ENCODE results near the gene NDUFB4. TPM values are rescaled to one million over a fixed set of nuclear protein-coding genes. Genes with fewer than 3 reads are reported as not detected.

The NDUFB4 gene
- total and polyA plus RNA-seq, 4 donors: 28.4 to 269 (median 76.9) TPM

DNA sequence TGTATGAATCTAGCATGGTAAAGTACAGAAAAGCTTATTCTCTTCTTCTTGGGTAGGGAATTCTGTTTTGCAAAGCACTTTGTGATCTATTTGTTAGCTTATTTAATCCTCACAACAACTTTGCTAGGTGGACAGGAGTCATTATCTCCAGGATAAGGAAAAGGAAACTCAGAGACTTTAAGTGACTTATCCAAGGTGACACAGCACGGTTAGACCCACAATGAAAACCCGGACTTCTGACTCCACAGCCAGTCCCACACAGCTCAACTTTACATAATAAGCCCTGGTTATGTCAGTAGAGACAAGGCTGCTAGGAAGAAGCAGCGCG is 384 bp upstream of the NDUFB4 start:
- peaks cover 1 to 21% (median 11%) of the 10 kb centered on the region in 4 donors for H3K4me1 ChIP-seq (ENCODE audit: control insufficient read depth in 4 of 4, insufficient read depth in 4 of 4, low read length in 3 of 4)
- DNase-seq (ENCODE audit: low spot score): no peak
- 2% methylated on average over 4 of the region's 4 CpGs for WGBS
- TF ChIP-seq GABPA (IDR thresholded peaks at IDR 0.05 in 1 of 2, conservative IDR thresholded peaks at IDR 0.05 in 1 of 2) (no peak), HNF4A (conservative IDR thresholded peaks at IDR 0.05) (no peak), NR2F2 (IDR thresholded peaks at IDR 0.05) (no peak)
- no peaks in the 10 kb centered on the region for H3K9me3 ChIP-seq (ENCODE audit: control insufficient read depth in 4 of 4, low read length in 3 of 4)
- H3K27me3 ChIP-seq (ENCODE audit: control insufficient read depth in 4 of 4, insufficient read depth in 4 of 4, low read length in 3 of 4): no peaks in the 10 kb centered on the region
- H3K36me3 ChIP-seq (ENCODE audit: control insufficient read depth in 4 of 4, insufficient read depth in 3 of 4, low read depth in 1 of 4, low read length in 3 of 4): peaks cover 0 to 13% (median 6%) of the 10 kb centered on the region in 4 donors
- peak overlapping the region; percentile 84 to 90 for H3K27ac ChIP-seq (ENCODE audit: low read depth in 1 of 2, low read length in 2 of 2)
- H3K4me3 ChIP-seq (ENCODE audit: low read depth in 1 of 3, low read length in 3 of 3): peak overlapping the region; percentile 76 to 93 (median 81)
- peak overlapping the region; percentile 73 to 92 for H3K9ac ChIP-seq (ENCODE audit: low read depth in 1 of 2, low read length in 2 of 2)

DNA sequence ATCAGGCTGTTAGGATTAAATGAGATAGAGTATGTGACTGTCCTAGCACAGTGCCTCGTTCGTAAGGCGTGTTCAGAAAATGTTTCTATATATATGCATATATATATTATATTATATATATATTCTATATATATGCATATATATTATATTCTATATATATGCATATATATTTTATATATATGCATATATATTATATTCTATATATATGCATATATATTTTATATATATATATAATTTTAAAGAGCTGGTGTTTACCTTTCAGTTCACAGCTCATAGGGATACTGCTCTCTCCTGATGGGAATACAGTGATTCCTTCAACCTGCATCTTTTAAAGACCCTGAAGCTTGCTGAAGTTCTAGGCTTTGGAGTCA is 702 bp downstream of the NDUFB4 start:
- peak overlapping the region; percentile 76 to 93 (median 81) for H3K4me3 ChIP-seq (ENCODE audit: low read depth in 1 of 3, low read length in 3 of 3)
- no peak for DNase-seq (ENCODE audit: low spot score)
- H3K27me3 ChIP-seq (ENCODE audit: control insufficient read depth in 4 of 4, insufficient read depth in 4 of 4, low read length in 3 of 4): no peaks in the 10 kb centered on the region
- H3K9ac ChIP-seq (ENCODE audit: low read depth in 1 of 2, low read length in 2 of 2): peak overlapping the region; percentile 73 to 93
- H3K4me1 ChIP-seq (ENCODE audit: control insufficient read depth in 4 of 4, insufficient read depth in 4 of 4, low read length in 3 of 4): peaks cover 1 to 21% (median 11%) of the 10 kb centered on the region in 4 donors
- WGBS: 36% methylated on average over 3 of the region's 3 CpGs
- peak overlapping the region; percentile 84 to 90 for H3K27ac ChIP-seq (ENCODE audit: low read depth in 1 of 2, low read length in 2 of 2)
- H3K36me3 ChIP-seq (ENCODE audit: control insufficient read depth in 4 of 4, insufficient read depth in 3 of 4, low read depth in 1 of 4, low read length in 3 of 4): peaks cover 0 to 23% (median 13%) of the 10 kb centered on the region in 4 donors
- no peaks in the 10 kb centered on the region for H3K9me3 ChIP-seq (ENCODE audit: control insufficient read depth in 4 of 4, low read length in 3 of 4)
- TF ChIP-seq JUND (IDR thresholded peaks at IDR 0.05) (no peak), RAD21 (IDR thresholded peaks at IDR 0.05) (no peak), EGR1 (IDR thresholded peaks at IDR 0.05; ENCODE audit: low read depth in 2 of 2) (no peak), TAF1 (conservative IDR thresholded peaks at IDR 0.05) (no peak), YY1 (IDR thresholded peaks at IDR 0.05) (no peak), HNF4G (IDR thresholded peaks at IDR 0.05) (no peak), RXRA (IDR thresholded peaks at IDR 0.05) (no peak), FOXA1 (IDR thresholded peaks at IDR 0.05) (no peak)
- TF ChIP-seq, protein P1, sequence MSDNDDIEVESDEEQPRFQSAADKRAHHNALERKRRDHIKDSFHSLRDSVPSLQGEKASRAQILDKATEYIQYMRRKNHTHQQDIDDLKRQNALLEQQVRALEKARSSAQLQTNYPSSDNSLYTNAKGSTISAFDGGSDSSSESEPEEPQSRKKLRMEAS (IDR thresholded peaks at IDR 0.05): no peak
- TF ChIP-seq, protein P2, sequence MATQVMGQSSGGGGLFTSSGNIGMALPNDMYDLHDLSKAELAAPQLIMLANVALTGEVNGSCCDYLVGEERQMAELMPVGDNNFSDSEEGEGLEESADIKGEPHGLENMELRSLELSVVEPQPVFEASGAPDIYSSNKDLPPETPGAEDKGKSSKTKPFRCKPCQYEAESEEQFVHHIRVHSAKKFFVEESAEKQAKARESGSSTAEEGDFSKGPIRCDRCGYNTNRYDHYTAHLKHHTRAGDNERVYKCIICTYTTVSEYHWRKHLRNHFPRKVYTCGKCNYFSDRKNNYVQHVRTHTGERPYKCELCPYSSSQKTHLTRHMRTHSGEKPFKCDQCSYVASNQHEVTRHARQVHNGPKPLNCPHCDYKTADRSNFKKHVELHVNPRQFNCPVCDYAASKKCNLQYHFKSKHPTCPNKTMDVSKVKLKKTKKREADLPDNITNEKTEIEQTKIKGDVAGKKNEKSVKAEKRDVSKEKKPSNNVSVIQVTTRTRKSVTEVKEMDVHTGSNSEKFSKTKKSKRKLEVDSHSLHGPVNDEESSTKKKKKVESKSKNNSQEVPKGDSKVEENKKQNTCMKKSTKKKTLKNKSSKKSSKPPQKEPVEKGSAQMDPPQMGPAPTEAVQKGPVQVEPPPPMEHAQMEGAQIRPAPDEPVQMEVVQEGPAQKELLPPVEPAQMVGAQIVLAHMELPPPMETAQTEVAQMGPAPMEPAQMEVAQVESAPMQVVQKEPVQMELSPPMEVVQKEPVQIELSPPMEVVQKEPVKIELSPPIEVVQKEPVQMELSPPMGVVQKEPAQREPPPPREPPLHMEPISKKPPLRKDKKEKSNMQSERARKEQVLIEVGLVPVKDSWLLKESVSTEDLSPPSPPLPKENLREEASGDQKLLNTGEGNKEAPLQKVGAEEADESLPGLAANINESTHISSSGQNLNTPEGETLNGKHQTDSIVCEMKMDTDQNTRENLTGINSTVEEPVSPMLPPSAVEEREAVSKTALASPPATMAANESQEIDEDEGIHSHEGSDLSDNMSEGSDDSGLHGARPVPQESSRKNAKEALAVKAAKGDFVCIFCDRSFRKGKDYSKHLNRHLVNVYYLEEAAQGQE (IDR thresholded peaks at IDR 0.05): no peak
- TF ChIP-seq, protein P3, sequence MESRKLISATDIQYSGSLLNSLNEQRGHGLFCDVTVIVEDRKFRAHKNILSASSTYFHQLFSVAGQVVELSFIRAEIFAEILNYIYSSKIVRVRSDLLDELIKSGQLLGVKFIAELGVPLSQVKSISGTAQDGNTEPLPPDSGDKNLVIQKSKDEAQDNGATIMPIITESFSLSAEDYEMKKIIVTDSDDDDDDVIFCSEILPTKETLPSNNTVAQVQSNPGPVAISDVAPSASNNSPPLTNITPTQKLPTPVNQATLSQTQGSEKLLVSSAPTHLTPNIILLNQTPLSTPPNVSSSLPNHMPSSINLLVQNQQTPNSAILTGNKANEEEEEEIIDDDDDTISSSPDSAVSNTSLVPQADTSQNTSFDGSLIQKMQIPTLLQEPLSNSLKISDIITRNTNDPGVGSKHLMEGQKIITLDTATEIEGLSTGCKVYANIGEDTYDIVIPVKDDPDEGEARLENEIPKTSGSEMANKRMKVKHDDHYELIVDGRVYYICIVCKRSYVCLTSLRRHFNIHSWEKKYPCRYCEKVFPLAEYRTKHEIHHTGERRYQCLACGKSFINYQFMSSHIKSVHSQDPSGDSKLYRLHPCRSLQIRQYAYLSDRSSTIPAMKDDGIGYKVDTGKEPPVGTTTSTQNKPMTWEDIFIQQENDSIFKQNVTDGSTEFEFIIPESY (IDR thresholded peaks at IDR 0.05): no peak
- TF ChIP-seq, protein P4, sequence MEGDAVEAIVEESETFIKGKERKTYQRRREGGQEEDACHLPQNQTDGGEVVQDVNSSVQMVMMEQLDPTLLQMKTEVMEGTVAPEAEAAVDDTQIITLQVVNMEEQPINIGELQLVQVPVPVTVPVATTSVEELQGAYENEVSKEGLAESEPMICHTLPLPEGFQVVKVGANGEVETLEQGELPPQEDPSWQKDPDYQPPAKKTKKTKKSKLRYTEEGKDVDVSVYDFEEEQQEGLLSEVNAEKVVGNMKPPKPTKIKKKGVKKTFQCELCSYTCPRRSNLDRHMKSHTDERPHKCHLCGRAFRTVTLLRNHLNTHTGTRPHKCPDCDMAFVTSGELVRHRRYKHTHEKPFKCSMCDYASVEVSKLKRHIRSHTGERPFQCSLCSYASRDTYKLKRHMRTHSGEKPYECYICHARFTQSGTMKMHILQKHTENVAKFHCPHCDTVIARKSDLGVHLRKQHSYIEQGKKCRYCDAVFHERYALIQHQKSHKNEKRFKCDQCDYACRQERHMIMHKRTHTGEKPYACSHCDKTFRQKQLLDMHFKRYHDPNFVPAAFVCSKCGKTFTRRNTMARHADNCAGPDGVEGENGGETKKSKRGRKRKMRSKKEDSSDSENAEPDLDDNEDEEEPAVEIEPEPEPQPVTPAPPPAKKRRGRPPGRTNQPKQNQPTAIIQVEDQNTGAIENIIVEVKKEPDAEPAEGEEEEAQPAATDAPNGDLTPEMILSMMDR (IDR thresholded peaks at IDR 0.05; ENCODE audit: low read depth, low read length, missing input control): no peak
- TF ChIP-seq, protein P5, sequence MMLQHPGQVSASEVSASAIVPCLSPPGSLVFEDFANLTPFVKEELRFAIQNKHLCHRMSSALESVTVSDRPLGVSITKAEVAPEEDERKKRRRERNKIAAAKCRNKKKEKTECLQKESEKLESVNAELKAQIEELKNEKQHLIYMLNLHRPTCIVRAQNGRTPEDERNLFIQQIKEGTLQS (IDR thresholded peaks at IDR 0.05): no peak

Measured in liver (tissue), 9 donors.